GM18873 (cell line): ENCODE results near the gene GABBR2.
"Not testable (repeated sequence)": the region's sequence is repeated elsewhere in the genome, so short reads cannot be mapped to it uniquely, and the experiment has no call there.

Experiments
- ATAC-seq: cut with Tn5 transposase; IDR thresholded peaks from one replicate; pipeline ENCODE4 v1.9.1; 2021; ENCODE audit warnings: mild to moderate bottlenecking, moderate library complexity, moderate number of reproducible peaks; ENCODE audit not compliant: unreplicated experiment, low FRiP score

GABBR2 gene

GRCh38 chr9:98288881-98289280, 419.9 kb downstream of the GABBR2 start:
- no peak for ATAC-seq

DNA sequence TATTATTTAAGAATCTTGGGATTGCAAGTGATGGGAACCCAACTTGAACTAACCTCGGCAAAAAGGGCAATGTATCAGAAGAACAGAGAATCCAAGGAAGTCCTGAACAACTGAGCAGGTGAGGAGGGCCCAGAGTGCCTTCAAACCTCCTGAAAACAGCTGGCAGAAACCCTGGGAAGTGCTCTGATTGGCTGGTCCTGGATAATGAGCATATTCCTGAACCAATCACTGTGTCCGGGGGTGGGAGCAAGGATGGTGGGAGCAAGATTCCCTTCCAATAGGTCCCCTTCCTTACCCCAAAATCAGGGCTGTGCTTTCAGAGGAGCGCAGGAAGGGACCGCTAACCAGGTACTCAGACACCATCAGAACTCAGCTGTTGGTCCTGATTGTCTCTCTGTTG, 421.4 kb downstream of the GABBR2 start:
- ATAC-seq = no peak

- no peak for ATAC-seq
Observed at GRCh38 chr9:98285446-98285845, 423.3 kb downstream of the GABBR2 start.

GRCh38 chr9:98284754-98285153, 424.0 kb downstream of the GABBR2 start:
- ATAC-seq = no peak

DNA sequence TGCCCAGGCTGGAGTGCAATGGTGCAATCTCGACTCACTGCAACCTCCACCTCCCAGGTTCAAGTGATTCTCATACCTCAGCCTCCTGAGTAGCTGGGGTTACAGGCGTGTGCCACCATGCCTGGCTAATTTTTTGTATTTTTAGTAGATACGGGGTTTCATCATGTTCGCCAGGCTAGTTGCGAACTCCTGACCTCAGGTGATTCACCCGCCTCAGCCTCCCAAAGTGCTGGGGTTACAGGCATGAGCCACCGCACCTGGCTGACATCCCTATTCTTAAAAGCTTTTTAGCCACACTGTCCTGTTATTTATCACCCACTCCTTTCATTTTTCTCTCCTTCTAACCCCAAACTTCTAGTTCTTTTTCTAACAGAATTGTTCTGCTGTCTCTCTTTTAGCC, 425.6 kb downstream of the GABBR2 start:
- ATAC-seq = not testable (repeated sequence)

DNA sequence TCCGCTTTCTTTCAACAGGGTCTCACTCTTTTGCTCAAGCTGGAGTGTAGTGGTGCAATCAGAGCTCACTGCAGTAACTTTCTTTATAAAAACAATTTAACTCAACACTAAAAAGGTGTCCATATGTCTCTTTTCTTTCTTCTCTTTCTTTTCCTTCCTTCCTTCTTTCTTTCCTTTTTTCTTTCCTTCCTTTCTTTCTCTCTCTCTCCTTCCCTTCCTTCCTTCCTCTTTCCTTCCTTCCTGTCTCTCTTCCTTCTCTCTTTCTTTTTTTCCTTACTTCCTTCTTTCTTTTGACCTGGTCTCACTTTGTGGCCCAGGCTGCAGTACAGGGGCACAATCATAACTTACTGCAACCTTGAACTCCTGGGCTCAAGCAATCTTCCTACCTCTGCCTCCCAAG, 427.5 kb downstream of the GABBR2 start:
- no peak for ATAC-seq

GRCh38 chr9:98280574-98280973, 428.2 kb downstream of the GABBR2 start:
- ATAC-seq = no peak

- no peak for ATAC-seq
Observed at GRCh38 chr9:98280162-98280561, 428.6 kb downstream of the GABBR2 start.

- no peak for ATAC-seq
Observed at GRCh38 chr9:98276907-98277469, 431.7 kb downstream of the GABBR2 start.

DNA sequence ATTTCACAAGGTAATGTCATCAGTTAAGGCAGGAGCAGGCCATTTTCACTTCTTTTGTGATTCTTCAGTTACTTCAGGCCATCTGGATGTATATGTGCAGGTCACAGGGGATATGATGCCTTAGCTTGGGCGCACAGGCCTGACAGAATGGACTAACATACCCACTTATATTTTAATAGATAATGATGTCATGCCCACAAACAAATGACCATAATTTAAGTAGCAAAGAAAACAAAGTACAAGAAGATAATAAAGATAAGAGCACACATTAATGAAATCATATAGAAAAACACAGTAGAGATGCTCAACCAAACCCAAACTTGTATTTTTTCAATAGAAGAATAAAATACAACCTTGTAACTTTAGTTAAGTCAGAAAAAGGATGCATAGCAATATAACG, 433.6 kb downstream of the GABBR2 start:
- no peak for ATAC-seq

- no peak for ATAC-seq
Observed at GRCh38 chr9:98272083-98272482, 436.7 kb downstream of the GABBR2 start.

DNA sequence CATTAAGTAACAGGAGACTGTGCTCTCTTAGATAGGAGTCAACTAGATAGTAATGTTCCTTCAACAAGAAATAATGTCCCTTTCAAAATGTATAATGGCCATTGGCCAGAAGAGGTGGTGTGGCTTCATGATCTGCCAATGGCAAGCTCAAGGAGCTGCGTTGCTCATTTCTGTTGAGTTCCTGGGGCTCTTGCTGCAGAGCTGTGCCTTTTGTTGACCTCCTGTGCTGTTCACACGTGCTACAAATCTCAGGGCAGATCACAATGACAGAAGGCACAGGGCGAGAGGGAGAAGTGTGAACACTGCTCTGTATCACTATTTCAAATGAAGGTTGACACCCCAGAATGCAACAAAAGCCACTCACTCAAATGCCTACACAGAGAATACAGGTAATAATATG, 437.3 kb downstream of the GABBR2 start:
- ATAC-seq = no peak

DNA sequence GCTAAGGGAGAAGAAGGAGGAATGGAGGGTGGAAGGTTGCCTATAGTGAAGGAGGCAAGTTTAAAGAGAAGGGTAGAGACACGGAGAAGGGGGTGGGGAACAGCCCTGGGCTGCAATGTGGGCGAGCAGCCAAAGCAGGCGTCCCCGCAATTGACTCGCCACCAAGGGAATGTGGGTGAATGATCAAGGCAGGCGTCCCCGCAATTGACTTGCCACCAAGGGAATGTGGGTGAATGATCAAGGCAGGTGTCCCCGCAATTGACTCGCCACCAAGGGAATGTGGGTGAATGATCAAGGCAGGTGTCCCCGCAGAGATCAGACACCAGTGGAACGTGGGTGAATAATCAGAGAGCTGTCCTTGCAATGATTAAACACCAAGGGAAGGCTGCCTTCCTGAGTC, 438.5 kb downstream of the GABBR2 start:
- not testable (repeated sequence) for ATAC-seq

DNA sequence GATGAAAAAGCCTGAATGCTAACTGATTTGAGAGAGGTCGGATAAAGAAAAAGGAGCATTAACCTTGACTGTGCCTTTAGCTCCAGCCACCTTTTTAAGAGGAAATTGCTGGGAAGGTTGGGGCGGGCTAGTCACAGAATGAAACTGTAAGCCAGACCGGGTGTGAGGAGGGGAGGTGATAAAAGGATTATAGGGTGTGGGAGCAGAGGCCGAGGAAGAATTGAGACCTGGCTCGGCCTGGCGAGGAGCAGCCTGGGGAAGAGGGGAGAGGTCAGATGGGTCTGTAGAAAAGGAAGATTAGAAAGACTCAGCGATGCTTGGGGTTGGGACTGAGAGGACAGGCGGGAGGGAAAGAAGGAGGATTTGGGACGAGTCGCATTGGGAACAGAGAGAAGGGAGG, 439.1 kb downstream of the GABBR2 start:
- ATAC-seq = not testable (repeated sequence)

DNA sequence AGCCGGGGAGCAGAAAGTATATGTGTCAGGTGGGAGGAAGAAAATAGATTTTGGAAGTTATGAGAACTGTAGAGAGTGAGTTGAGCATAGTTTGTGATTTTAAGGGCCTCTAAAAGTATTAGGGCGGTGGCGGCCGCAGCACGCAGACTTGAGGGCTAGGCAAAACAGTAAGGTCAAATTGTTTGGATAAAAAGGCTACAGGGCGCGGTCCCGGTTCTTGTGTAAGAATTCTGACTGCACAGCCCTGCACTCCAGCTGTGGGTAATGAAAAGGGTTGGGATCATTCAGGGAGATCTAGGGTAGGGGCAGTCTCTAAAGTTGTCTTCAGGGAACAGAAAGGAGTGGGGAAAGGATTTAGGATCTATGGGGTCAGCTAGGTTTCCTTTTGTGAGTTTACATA, 441.2 kb downstream of the GABBR2 start:
- not testable (repeated sequence) for ATAC-seq

GRCh38 chr9:98264516-98264915, 444.2 kb downstream of the GABBR2 start:
- no peak for ATAC-seq

- no peak for ATAC-seq
Observed at GRCh38 chr9:98263482-98264357, 445.0 kb downstream of the GABBR2 start.

- ATAC-seq = no peak
Observed at GRCh38 chr9:98263080-98263479, 445.7 kb downstream of the GABBR2 start.

DNA sequence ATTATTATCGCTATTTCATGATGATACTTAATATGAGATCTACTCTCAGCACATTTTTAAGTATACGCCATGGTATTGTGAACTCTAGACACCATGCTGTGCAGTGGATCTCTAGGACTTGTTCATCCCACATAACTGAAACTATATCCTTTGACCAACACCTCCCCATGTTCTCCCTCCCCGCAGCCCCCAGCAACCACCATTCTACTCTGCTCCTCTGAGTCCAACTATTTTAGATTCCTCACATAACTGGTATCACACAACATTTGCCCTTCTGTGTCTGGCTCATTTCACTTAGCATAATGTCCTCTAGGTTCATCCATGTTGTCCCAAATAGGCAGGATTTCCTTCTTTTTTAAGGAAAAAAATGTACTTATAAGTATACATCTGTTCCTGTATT, 446.7 kb downstream of the GABBR2 start:
- no peak for ATAC-seq

DNA sequence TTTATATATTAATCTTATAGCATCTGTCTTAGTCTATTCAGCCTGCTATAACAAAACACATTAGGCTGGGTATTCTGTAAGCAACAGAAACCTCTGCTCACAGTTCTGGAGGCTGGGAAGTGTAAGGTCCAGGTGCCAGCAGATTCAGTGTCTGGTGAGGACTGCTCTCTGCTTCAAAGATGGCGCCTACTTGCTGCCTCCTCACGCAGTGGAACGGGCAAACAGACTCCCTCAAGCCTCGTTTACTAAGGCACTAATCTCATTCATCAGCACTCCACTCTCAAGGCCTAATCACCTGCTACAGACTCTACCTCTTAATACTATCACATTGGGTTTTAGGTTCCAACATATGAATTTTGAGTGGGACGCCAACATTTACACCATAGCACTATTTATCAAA, 448.1 kb downstream of the GABBR2 start:
- ATAC-seq = no peak

DNA sequence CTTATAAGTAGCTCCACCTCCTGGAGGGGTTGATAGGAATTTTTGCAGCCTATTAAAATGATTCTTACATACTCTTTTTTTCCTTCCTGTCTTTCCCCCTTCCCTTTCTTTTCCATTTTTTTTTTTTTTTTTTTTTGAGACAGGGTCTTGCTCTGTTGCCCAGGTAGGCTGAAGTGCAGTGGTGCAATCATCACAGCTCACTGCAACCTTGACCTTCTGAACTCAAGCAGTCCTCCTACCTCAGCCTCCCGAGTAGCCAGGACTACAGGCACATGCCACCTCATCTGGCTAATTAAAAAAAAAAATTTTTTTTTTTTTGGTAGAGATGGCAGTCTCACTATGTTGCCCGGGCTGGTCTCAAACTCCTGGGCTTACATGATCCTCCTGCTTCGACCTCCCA, 448.9 kb downstream of the GABBR2 start:
- ATAC-seq = no peak

- no peak for ATAC-seq
Observed at GRCh38 chr9:98256756-98257155, 452.0 kb downstream of the GABBR2 start.
